Dedifferentiated amniotic fluid mesenchymal stem cell (primary cell): ENCODE measurements around the gene MTCL1.

Experiments used
- DNase-seq: peaks from one replicate; pipeline ENCODE4 v3.0.0-alpha.2; 2016; ENCODE audit errors: extremely low spot score

Gene MTCL1

DNA sequence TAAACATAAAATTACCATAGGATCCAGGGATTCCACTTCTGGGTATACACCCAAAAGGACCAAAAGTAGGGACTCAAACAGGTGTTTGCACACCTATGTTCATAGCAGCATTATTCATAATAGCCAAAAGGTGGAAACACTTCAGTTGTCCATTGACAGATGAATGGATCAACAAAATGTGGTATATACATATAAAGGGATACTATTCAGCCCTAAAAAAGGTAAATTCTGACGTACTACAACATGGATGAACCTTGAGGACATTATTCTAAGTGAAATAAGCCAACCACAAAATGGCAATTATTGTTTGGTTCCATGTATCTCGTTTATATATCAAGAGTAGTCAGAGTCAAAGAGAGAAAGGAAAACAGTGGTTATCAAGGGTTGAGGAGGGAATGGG lies 128.1 kb downstream of the MTCL1 start:
- DNase-seq: no peak

DNA sequence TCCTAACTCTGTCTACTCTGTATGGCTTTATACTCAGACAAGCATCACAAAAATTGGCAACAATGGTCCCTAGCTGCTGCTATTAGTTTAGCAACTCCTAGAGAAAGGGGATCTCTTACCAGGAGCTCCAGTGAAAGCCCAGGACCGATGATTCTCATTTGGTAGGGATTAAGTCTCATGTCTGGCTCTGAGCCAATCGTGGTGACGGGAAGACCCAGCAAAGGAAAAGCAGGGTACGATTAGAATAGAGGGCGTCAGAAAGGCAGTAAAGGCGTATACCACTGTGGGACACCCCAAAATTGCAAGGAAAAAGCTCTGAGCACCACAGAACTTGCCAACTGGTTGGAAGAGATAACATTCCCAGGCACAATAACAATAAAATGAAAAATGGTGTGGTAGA lies 129.5 kb downstream of the MTCL1 start:
- DNase-seq: no peak

DNA sequence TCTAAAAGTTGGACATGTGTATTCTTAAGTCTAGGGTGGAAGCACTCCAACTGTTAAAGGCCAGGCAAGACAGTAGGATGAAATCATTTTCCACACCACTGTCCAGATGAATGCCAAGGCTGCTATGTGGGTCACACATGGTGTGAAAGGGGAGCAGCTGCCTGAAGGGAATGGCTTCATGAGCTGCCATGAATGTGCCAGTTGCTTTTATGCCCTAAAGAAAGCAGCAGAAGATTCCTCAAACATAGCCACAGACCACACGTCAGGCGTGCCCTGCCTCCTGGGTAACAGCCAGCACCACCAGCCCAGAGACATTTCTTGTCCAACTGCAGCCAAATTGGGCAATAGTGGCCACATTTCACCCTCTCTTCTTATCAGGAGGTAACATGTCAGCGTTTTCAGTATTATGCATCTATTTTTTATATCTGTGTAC lies 130.2 kb downstream of the MTCL1 start:
- DNase-seq: no peak

DNA sequence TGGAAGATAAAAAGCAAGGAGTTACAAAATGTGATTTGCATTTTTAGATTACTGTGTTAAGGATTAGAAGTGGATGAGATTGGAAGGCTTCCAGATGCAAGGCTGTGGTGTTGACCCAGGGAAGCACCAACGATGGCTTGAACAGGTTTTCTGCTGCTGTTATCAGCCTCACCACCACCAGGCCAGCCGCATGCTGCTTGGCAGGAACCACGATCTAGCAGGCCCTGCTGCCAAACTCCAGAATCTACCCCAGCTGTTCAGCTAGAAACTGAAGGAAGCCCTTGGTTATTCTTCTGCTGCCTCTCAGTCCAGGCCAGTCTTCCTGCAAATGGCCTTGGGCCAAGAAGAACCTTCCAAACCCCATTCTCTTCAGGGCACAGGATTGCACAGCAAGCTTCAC lies 133.9 kb downstream of the MTCL1 start:
- DNase-seq: no peak

DNA sequence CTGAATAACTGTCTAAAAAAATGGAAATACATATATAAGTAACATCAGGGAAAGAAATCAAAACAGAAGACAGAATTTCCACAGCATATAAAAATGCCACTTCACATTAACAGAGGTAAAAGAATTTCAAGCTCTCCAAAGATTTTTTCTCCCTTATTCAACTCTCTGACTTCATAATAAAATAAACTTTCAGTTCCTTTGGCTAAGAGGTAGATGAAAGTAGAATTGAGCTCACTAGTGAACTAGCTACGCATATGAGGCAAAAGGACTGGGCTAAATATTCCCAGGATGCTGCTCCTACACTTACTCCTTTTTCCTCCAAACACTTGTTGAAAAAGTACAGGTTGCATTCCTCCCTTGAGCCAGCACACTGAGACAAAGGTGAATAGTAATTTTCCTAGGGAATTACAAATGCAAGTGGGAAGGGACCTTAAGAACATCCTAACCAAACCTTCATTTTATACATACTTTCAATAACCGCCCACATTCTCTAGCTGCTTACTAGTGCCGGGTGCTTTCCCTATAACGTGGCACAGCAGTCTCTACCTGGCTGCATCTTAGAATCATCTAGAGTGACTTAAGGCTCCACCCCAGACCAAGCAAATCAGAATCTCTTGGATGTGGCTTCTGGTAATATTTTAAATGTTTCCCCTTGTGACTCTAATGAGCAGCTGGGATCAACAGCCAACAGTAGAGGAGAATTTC lies 136.6 kb downstream of the MTCL1 start:
- no peak for DNase-seq

DNA sequence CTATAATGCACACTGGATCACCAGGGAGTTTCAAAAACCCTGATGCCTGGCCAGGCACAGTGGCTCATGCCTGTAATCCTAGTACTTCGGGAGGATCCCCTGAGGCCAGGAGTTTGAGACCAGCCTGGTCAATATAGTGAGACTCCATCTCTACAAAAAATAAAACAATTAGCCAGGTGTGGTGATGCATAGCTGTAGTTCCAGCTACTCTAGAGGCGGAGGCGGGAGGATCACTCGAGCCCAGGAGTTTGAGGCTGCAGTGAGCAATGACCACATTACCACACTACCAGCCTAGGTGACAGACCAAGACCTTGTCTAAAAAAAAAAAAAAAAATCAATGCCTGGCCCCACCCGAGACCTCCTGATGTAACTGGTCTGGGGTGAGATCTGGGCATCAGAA lies 137.2 kb downstream of the MTCL1 start:
- no peak for DNase-seq

DNA sequence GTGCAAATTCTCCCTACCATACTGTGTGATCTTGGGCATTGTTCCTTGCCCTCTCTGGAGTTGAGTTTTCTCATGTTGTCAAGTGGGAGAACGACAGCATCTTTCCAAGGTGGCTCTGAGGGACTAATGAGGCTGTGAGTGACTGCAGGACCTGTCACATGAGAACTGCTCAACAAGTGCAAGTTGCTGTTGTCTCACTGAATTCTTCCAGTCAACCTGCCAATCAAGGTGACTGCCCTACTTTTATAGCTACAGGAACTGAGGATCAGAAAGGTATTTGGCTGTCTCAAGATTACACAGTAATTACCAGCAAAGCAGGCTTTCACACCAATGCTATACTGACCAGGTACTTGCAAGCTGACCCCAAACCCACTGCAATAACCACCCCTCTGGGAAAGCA lies 137.6 kb downstream of the MTCL1 start:
- no peak for DNase-seq

DNA sequence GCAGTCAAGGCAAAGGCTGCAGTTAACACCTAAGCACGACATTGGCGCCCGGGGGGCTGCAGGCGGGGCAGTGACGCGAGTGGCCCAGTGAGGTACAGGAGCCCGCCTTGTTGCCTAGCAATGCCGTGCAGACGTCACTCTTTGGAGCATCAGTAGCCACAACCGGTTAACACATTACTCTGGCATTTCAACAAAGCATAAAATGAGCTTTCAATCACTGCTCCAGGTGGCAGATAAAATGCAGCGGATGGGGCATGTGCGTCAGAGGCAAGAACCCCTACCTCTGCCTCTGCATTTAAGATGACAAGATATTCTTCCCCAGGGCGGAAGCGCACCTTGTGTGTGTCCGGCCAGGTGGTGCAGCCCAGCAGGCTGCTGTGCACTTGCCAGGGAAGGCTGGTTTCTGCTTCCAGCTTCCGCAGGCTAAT lies 139.4 kb downstream of the MTCL1 start:
- DNase-seq: no peak

DNA sequence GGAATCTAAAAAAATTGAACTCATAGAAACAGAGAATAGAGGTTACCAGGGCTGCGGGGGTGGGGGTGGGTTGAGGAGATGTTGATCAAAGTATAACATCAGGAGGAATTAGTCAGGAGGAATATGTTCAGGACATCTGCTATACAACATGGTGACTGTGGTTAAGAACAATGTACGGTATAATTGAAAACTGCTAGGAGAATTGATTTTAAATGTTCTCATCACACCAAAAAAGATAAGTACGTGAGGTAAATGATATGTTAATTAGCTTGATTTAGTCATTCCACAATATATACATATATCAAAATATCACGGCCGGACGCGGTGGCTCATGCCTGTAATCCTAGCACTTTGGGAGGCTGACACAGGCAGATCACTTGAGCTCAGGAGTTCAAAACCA lies 140.2 kb downstream of the MTCL1 start:
- DNase-seq: no peak

DNA sequence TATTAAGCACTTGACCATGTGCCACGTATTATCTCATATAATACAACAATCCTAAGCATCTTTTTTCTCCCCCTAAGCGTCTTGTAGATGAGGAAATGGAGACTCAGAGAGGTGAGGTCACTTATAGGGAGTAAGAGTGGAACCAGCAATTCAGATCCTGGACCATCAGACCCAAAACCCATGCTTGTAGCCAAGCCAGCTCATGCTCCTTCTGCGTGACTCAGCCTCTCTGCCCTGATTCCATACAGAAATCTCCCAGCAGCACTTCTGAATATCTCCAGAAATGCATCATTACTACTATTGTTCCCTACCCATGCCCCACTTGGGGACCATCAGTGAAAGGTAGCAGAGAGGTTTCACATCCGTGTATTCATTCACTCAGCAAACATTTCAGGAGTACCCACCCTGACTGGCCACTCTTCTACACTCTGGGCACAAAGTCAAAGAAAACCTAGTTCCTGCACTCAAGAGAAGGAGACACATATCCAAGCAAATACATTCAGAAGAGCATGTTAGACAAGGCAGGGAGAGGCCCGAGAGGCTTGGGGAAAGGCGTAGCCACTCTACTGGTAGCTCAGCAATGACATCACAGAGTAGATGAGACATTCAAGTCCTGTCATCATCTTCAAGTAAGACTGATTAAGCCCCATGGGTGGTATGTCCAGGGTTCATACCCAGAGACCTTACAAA lies 141.9 kb downstream of the MTCL1 start:
- no peak for DNase-seq

DNA sequence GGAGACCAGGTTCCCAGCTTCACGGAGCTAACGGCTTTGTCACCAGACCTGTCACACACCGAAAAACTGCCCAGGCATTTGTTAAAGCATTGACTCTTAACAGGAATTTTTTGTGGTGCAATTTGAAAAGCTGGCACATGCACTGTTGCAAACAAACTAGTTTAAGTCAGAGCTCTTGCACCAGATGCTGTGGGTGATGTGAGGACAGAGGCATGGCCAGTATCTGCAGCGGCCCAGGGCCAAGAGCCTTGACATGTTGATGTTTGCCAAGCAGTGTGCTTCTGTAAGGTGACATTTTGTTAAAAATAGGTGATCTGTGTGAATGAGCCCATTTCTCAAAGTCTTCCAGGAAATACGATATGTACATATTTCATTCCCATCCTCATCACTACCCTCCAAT lies 142.5 kb downstream of the MTCL1 start:
- no peak for DNase-seq

DNA sequence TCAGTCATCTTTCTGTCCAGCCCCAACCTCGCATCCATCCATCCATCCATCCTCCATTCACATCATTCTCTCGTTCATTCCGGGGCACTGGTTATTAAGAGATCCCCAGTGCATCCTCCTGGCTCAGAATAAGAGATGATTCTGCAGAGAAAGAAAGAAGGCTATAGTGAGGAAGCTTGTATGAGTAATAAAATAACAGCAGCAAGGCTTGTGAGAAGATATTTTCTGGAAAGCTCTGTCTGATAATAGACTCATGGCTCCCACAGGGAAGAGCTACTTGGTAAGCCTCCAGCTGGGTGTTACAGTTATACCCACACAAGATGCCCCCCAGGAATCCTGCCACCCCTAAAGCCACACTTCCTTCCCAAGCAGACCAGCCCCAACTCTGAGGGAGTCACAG lies 143.2 kb downstream of the MTCL1 start:
- no peak for DNase-seq

DNA sequence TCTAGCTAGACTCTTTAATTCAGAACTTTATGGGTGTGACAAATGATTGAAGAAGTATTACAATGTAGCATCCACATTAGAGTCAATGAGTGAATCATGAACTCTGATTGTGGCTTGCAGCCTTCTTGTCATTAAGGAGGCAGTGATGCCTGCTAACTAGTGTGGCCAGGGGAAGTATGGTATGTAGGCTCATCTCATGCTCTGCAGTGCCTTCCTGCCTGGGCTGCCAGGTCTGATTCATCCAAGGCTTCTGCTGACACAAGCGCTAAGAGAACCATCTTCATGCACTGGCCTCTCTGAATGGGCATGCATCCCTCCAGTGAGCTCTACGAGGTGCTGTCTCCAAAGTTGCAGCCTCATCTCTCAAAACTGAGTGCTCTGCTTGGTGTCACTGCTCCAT lies 144.3 kb downstream of the MTCL1 start:
- DNase-seq: no peak

DNA sequence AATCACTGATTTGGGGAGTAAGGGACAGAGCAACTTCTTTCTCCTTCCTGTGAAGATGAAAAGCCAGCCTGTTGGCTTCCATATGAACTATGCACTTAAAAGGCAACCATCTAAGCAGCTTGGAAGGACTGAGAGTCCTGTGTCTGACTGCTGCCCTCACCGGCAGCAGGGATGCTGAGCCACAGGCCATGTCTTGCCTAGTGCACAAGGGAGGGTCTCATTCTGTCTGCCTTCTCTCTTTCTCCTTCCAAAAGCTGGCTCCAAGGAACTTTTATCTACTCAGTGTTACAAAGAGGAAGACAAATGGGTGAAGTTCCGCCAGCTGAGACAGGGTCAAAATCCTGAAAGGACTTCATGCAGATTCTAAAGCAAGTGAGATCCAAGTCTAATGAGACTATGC lies 146.3 kb downstream of the MTCL1 start:
- no peak for DNase-seq

DNA sequence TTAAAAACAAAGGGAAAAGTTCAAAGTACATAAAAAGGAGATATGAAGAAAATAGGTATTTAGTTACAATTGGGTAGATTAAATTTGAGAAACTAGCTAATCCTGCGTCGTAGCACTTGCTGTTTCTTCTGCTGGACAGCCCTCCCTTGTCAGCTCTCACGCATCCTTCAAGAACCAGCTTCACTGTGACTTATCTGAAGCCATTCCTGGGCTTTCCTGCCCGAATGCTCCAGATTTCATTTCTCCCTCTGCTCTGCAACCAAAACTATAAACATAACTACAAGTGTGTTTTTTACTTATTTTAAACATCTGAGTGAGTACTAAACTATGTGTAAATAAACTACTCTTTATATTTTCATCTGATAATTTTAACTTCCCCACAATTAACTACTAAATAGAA lies 149.2 kb downstream of the MTCL1 start:
- DNase-seq: no peak

DNA sequence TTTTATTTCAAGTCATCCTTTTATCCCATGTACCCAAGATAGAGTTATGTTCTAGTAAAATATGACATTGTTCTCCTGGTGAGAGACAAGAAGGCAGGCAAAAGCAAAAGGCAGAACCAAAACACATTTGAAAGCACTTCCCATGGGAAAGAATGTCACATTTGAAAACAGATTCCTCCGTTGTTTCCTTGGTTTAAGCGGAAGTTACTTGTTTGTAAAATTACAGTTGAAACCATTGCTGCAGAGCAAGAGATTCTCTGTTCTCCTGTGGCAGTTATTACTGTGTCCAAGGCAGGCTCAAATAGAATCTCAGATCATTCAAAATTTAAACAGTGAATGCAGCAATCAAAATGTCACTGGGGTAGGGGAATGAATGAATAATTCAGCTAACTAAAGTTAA lies 149.6 kb downstream of the MTCL1 start:
- no peak for DNase-seq

DNA sequence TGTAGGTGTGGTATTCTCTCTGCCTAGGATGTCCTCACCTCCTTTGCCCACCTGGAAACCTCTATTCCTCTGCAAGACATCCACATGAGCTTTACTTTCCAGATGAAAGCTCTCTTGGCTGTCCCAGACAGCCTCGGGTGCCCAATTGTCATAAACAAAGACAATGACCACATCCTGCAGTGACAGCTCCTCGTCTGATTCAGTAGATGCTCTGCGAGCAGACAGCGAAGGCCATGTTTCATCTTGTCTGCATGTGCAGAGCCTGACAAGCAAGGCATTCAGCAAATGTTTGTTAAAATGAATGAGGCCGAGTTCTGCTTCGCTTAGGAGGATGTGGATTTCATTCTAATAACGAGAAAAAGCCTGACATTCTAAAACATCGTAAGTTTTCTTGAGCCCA lies 150.9 kb downstream of the MTCL1 start:
- no peak for DNase-seq

DNA sequence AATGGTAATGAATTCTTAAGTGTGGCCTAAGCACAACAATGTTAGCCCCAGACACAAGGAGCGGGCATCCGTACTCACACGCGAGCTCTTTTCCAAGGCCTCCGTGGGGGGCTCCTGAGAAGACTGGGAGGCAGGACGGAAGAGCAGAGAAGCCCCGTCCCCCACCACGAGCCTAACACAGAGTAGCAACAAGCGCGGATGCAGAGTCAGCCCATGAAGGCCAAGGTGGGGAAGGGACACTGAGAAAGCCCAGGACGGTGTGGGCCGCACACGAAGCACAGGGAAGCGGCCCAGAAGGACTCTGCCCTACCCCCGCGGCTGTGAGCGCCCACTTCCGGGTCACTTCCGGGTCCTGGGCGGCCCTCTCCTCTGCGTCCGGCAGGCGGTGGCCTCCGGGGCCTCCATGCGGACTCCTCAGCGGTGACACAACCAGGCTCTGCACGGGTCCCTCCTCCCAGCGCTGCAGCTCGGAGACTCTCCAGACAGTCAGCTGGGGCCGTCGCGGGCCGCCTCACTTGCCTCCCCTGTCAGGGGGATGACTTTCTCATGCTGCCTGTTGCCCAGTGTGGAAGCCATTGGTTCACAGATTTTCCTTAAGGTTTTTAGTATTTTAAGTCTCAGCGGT lies 151.5 kb downstream of the MTCL1 start:
- DNase-seq: no peak

DNA sequence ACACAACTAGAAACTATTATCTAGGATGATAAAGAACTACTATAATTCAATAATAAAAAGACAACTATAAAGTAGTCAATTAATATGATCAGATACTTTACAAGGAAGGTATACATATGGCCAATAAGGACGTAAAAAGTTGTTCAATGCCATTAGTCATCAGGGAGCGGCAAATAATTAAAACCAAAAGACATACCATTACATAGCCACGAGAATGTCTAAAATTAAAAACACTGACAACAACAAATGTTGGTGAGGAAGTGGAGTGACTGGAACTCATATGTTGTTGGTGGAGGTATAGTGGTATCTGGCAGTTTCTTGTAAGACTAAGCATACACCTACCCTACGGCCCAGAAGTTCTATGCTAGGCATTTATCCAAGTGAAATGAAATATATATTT lies 152.4 kb downstream of the MTCL1 start:
- DNase-seq: no peak

DNA sequence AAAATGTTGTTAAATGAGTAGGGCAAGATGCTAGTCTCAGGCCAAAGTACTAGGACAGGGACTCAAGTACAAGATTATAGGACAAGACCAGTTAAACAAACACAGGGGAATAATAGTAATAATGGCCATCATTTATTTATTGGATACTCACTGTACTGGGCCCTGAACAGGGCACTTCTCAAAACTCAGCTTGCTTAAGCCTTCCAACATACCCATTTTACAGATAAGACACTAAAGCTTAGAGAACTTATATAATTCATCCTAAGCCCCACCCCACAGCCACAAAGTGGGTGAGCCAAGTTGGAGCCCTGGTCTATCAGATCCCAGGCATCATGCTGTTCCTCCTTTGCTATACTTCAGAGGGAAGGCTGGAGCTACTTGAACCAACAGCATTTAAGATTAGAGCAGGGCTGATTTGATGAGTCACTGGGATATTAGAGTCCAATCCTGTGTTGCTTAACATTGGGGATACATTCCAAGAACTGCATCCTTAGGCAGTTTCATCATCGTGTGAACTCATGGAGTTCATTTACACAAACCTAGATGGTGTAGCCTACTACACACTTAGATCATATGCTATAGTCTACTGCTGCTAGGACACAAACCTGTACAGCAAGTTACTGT lies 153.6 kb downstream of the MTCL1 start:
- peak; percentile 93 for DNase-seq

DNA sequence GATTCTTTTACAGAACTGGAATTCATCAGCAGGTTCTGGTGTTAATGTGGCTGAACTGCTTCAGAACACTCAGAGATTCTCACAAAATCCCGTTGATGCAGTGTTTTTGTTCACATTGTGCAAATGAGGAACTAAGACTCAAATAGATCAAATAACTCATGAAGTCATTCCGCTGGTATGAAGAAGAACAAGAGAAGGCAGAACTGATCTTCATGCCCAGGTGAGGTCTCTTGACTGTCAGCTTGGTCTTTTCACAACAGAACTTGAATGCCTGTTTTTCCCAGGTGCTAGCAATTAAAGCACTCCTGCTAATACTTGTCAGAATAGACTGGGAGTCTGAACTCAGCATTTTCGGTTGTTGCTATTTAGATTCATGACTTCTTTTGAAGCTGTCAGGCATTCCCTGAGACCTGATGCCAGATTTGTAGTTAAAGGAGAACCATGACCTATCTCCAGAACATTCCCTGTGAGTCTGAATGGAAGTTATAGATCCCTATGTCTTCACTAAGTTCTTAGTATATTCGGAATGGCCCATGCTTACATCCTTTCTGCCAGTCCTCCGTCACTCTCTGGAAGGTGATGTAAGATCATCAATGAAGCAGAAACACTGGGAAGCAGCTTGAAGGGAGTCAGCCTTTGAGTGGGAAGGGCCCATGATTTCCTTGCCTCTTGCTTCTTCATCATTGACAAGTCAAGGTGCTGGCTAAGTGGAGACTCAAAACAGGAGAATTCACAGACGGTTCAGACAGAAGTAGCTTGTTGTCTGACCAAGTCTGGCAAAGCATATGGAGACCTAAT lies 155.7 kb downstream of the MTCL1 start:
- DNase-seq: no peak

DNA sequence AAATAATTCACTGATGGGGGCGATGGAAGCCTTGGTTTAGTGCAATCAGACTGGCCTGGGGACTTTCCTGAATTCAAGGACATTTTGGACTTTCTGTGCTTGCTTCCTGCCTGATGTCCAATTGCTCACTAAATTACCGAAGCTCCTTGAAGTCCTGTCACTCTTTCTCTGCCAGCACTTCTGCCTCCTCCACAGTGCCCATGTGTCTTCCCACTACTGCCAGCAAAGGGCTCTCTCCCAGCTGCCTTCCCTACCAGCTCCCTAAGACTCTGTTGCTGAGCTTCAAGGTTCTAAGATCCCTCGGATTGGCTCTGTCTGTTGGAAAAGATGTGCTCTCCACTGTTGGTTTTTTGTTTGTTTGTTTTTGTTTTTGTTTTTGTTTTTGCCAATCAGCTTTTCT lies 158.1 kb downstream of the MTCL1 start:
- DNase-seq: no peak
